ENCODE measurements around the gene PACSIN2.

DNA sequence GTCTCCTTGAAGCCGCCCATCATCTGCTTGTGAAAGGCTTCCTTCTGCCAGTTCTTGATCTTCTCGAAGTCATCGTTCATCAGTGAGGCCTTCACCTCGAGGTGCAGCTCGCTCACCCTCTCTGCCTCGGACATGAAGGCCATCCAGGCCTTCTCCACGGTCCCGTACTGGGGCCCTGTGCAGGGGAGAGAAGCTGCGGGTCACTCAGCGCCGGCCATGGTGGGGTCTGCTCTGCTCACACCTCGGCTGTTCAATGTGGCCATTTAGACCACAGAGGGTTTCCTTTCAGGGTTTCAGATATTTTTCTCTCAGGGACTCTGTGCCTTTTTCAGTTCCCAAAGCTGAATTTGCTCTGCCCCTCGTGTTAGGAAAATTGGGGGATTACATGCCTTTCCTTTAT is 123.9 kb downstream of the PACSIN2 start:
- TF ChIP-seq CEBPB (IDR thresholded peaks at IDR 0.05; ENCODE audit: borderline replicate concordance, low read depth, low read length) = no peak
- TF ChIP-seq ZNF282 (IDR thresholded peaks at IDR 0.05; ENCODE audit: partially characterized antibody) = no peak
- TF ChIP-seq, protein P1, sequence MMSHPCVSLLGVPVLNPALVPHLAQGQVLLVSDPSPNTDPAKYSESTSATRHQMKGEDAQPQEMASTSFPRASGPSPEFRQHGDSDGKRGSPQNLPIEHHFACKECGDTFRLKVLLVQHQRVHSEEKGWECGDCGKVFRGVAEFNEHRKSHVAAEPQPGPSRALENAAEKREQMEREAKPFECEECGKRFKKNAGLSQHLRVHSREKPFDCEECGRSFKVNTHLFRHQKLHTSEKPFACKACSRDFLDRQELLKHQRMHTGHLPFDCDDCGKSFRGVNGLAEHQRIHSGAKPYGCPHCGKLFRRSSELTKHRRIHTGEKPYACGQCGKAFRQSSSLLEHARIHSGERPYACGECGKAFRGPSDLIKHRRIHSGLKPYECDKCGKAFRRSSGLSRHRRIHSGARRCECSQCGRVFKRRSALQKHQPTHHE (CRISPR knock-in tag; IDR thresholded peaks at IDR 0.05; ENCODE audit: borderline replicate concordance) = no peak
- TF ChIP-seq, protein P2, sequence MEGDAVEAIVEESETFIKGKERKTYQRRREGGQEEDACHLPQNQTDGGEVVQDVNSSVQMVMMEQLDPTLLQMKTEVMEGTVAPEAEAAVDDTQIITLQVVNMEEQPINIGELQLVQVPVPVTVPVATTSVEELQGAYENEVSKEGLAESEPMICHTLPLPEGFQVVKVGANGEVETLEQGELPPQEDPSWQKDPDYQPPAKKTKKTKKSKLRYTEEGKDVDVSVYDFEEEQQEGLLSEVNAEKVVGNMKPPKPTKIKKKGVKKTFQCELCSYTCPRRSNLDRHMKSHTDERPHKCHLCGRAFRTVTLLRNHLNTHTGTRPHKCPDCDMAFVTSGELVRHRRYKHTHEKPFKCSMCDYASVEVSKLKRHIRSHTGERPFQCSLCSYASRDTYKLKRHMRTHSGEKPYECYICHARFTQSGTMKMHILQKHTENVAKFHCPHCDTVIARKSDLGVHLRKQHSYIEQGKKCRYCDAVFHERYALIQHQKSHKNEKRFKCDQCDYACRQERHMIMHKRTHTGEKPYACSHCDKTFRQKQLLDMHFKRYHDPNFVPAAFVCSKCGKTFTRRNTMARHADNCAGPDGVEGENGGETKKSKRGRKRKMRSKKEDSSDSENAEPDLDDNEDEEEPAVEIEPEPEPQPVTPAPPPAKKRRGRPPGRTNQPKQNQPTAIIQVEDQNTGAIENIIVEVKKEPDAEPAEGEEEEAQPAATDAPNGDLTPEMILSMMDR (CRISPR knock-in tag; IDR thresholded peaks at IDR 0.05) = no peak
- TF ChIP-seq RCOR2 (CRISPR knock-in tag; IDR thresholded peaks at IDR 0.05) = no peak
- TF ChIP-seq PAX8 (CRISPR knock-in tag; IDR thresholded peaks at IDR 0.05; ENCODE audit: borderline replicate concordance) = no peak
- no peak for TF ChIP-seq NR3C1 (CRISPR knock-in tag; IDR thresholded peaks at IDR 0.05)
- no peak for TF ChIP-seq TEAD2 (CRISPR knock-in tag; IDR thresholded peaks at IDR 0.05)
- TF ChIP-seq EZH2 (conservative IDR thresholded peaks at IDR 0.05; ENCODE audit: low read depth, low read length) = no peak
